ENCODE results near the gene SELENOH. TPM values are rescaled to one million over a fixed set of nuclear protein-coding genes. Genes with fewer than 3 reads are reported as not detected.

SELENOH gene
- 104 to 154 TPM (median 146 TPM) in 5 replicates for total RNA-seq (2022; extraction: Qiagen RNA extraction)

GRCh38 chr11:57741132-57742086, at the start of gene SELENOH:
Gene SELENOH (plus strand): TSS chr11:57741491. CDS start chr11:57741596, 105 bp downstream.

GRCh38 chr11:57711414-57712255, 29.7 kb upstream of the SELENOH start, which contains the start of gene MED19:
Gene MED19 (minus strand): TSS chr11:57712215. CDS start chr11:57712179, 36 bp downstream.

GRCh38 chr11:57712256-57713150, 28.8 kb upstream of the SELENOH start, which contains the start of gene TMX2:
Gene TMX2 (plus strand): TSS chr11:57712593. CDS start chr11:57712619, 26 bp downstream.

GRCh38 chr11:57751676-57752253, 10.5 kb downstream of the SELENOH start, which contains the start of gene BTBD18:
Gene BTBD18 (minus strand): TSS chr11:57751819. CDS start chr11:57751188, 631 bp downstream.

GRCh38 chr11:57761301-57762234, 20.3 kb downstream of the SELENOH start, which contains the start of gene CTNND1:
Gene CTNND1 (plus strand): TSS chr11:57761802. CDS start chr11:57791479, 29,677 bp downstream.

Other genes with a start within 250 kb of the SELENOH start
- gene SLC43A1, start 225.8 kb upstream of the SELENOH start, total RNA-seq (2022; extraction: Qiagen RNA extraction) = 2.2 to 3.0 TPM (median 2.5 TPM) in 5 replicates
- gene TIMM10, start 210.7 kb upstream of the SELENOH start, total RNA-seq (2022; extraction: Qiagen RNA extraction) = 148 to 174 TPM (median 157 TPM) in 5 replicates
- gene SMTNL1, start 203.9 kb upstream of the SELENOH start, total RNA-seq (2022; extraction: Qiagen RNA extraction) = not detected in 5 replicates
- 36.8 to 45.5 TPM (median 44.8 TPM) in 5 replicates for gene UBE2L6, start 173.8 kb upstream of the SELENOH start, total RNA-seq (2022; extraction: Qiagen RNA extraction)
- gene SERPING1, start 143.8 kb upstream of the SELENOH start, total RNA-seq (2022; extraction: Qiagen RNA extraction) = 0.74 to 1.3 TPM (median 0.90 TPM) in 5 replicates
- 0.14 to 0.36 TPM (median 0.25 TPM) in 4 of 5 replicates, not detected in the other for gene YPEL4, start 91.6 kb upstream of the SELENOH start, total RNA-seq (2022; extraction: Qiagen RNA extraction)
- gene CLP1, start 83.7 kb upstream of the SELENOH start, total RNA-seq (2022; extraction: Qiagen RNA extraction) = 26.8 to 28.5 TPM (median 28.2 TPM) in 5 replicates
- gene ZDHHC5, start 73.4 kb upstream of the SELENOH start, total RNA-seq (2022; extraction: Qiagen RNA extraction) = 67.5 to 75.4 TPM (median 68.8 TPM) in 5 replicates
- 27.0 to 31.9 TPM (median 29.5 TPM) in 5 replicates for gene MED19, start 29.3 kb upstream of the SELENOH start, total RNA-seq (2022; extraction: Qiagen RNA extraction)
- 141 to 159 TPM (median 149 TPM) in 5 replicates for gene TMX2, start 28.9 kb upstream of the SELENOH start, total RNA-seq (2022; extraction: Qiagen RNA extraction)
- not detected in 5 replicates for gene BTBD18, start 10.3 kb downstream of the SELENOH start, total RNA-seq (2022; extraction: Qiagen RNA extraction)
- 52.2 to 63.4 TPM (median 60.7 TPM) in 5 replicates for gene CTNND1, start 20.3 kb downstream of the SELENOH start, total RNA-seq (2022; extraction: Qiagen RNA extraction)